Caco-2 (cell line): ENCODE measurements around the gene CCNA1. TPM values are rescaled to one million over a fixed set of nuclear protein-coding genes. Genes with fewer than 3 reads are reported as not detected.

ENCODE experiments used
- BruUV-seq: library from RNA; stranded (reverse); fragments of 400-500 nt; replicated peaks from 2 replicates; lab custom pipeline; 2021; lab: Mats Ljungman, UMichigan
- CTCF ChIA-PET: fragments of 300-600 bp; sonication (Branson Sonifier 250); formaldehyde crosslinking; loops from one replicate; lab custom pipeline; 2022; ENCODE audit warnings: antibody characterized with exemption; lab: Charles Lee
- POLR2A ChIA-PET: fragments of 300-600 bp; sonication (Branson Sonifier 250); formaldehyde crosslinking; loops from one replicate; lab custom pipeline; 2022; ENCODE audit warnings: antibody characterized with exemption; lab: Charles Lee
- DNase-seq, 2 experiments: peaks; one replicate each; pipeline versions ENCODE4 v3.0.0 to v3.0.0-alpha.2; 2020 to 2022
- H3K27me3 ChIP-seq: replicated peaks from 2 replicates; pipeline ENCODE4 v1.6.0; 2011; ENCODE audit warnings: low read length; ENCODE audit not compliant: control insufficient read depth, insufficient read depth
- H3K36me3 ChIP-seq: 2 replicates; pipeline ENCODE4 v1.5.1; 2011; ENCODE audit warnings: low read length; ENCODE audit not compliant: control insufficient read depth, insufficient read depth
- H3K4me1 ChIP-seq: fragments of 250-450 bp; sonication (Bioruptor Pico); 2 replicates; pipeline ENCODE4 v1.5.1; 2020; ENCODE audit warnings: mild to moderate bottlenecking
- H3K4me3 ChIP-seq: 2 replicates; pipeline ENCODE4 v1.5.1; 2011; ENCODE audit warnings: low read depth, mild to moderate bottlenecking, control low read depth, low read length
- H3K9me3 ChIP-seq: fragments of 250-450 bp; sonication (Bioruptor Pico); 2 replicates; pipeline ENCODE4 v1.5.1; 2020; ENCODE audit warnings: mild to moderate bottlenecking, moderate library complexity
- H3K27ac Mint-ChIP-seq: one replicate; pipeline ENCODE4 v1.8.0; 2022; ENCODE audit warnings: mixed read lengths; ENCODE audit not compliant: unreplicated experiment
- H3K27me3 Mint-ChIP-seq: one replicate; pipeline ENCODE4 v1.8.0; 2022; ENCODE audit warnings: mixed read lengths; ENCODE audit not compliant: insufficient read depth, unreplicated experiment
- H3K36me3 Mint-ChIP-seq: one replicate; pipeline ENCODE4 v1.8.0; 2022; ENCODE audit warnings: mild to moderate bottlenecking, mixed read lengths; ENCODE audit not compliant: insufficient read depth, unreplicated experiment
- H3K4me1 Mint-ChIP-seq: one replicate; pipeline ENCODE4 v1.8.0; 2022; ENCODE audit warnings: low read depth, mixed read lengths; ENCODE audit not compliant: unreplicated experiment
- H3K4me3 Mint-ChIP-seq: one replicate; pipeline ENCODE4 v1.8.0; 2022; ENCODE audit warnings: mild to moderate bottlenecking, moderate library complexity, mixed read lengths; ENCODE audit not compliant: unreplicated experiment
- H3K9me3 Mint-ChIP-seq: one replicate; pipeline ENCODE4 v1.8.0; 2022; ENCODE audit warnings: mixed read lengths; ENCODE audit not compliant: unreplicated experiment
- intact Hi-C: fragments of 100-400 bp; cut with micrococcal nuclease; formaldehyde crosslinking; loops from one replicate; pipeline ENCODE4 v1.10.0; 2022; ENCODE audit not compliant: unreplicated experiment
- total RNA-seq: library from RNA; stranded (reverse); gene quantifications from 2 replicates; pipeline ENCODE4 v1.2.3, GENCODE V29; 2022
- TF ChIP-seq, protein P1 (sequence below), 2 experiments: fragments of 200-600 bp in 1 of 2; IDR thresholded peaks; 1 replicate in 1 of 2; 2 replicates in 1 of 2; pipeline versions ENCODE4 v1.5.1 to v1.8.0; 2011 to 2022; ENCODE audit warnings: antibody characterized with exemption in 1 of 2, control low read depth in 1 of 2, inconsistent platforms in 1 of 2, low read depth in 1 of 2, low read length in 1 of 2, mild to moderate bottlenecking in 1 of 2, moderate library complexity in 1 of 2; ENCODE audit not compliant: insufficient read depth in 1 of 2, severe bottlenecking in 1 of 2, unreplicated experiment in 1 of 2

CCNA1 gene
- total RNA-seq, 1 experiment from 2014 or later = not detected

DNA sequence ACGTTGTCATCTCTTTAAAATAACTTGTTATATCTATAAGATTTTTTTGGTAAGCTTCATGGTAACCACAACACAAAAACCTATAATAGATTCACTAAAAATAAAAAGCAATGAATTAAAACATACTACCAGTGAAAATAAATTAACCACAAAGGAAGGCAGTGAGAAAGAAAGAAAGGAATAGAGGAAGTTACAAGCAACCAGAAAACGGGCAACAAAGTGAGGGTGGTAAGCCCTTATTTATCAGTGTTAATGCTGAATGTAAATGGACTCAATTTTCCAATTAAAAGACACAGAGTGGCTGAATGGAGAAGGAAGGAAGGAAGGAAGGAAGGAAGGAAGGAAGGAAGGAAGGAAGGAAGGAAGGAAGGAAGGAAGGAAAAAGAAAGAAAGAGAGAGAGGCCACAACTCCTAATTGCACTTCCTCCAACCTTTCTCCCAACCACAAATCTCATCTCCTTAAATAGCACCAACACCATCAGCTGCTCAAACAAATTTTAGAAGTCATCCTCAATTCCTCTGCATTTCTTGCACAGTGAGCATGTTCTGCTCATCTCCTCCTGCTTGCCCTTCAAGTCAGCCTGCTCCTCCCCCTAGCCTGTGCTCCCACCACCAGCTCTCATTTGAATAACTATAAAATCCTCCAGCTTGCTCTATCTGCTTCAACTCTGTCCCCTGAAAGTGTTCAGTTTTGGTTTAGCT lies 48.6 kb downstream of the CCNA1 start:
- H3K9me3 ChIP-seq = no peaks in the 10 kb centered on the region
- no TSS peak for BruUV-seq
- Mint-ChIP-seq H3K27ac (no peak overlapping the region), H3K4me1 (no peaks in the 10 kb centered on the region), H3K4me3 (no peak overlapping the region), H3K36me3 (no peaks in the 10 kb centered on the region), H3K9me3 (peaks cover 11% of the 10 kb centered on the region), H3K27me3 (peaks cover 9% of the 10 kb centered on the region)
- no peaks in the 10 kb centered on the region for H3K4me1 ChIP-seq
- H3K36me3 ChIP-seq = no peaks in the 10 kb centered on the region
- H3K4me3 ChIP-seq = no peak overlapping the region
- H3K27me3 ChIP-seq = no peaks in the 10 kb centered on the region
- intact Hi-C loops = no loop called here
- ChIA-PET CTCF (no interaction called here), POLR2A (no interaction called here)
- DNase-seq = no peak
- TF ChIP-seq, protein P1, sequence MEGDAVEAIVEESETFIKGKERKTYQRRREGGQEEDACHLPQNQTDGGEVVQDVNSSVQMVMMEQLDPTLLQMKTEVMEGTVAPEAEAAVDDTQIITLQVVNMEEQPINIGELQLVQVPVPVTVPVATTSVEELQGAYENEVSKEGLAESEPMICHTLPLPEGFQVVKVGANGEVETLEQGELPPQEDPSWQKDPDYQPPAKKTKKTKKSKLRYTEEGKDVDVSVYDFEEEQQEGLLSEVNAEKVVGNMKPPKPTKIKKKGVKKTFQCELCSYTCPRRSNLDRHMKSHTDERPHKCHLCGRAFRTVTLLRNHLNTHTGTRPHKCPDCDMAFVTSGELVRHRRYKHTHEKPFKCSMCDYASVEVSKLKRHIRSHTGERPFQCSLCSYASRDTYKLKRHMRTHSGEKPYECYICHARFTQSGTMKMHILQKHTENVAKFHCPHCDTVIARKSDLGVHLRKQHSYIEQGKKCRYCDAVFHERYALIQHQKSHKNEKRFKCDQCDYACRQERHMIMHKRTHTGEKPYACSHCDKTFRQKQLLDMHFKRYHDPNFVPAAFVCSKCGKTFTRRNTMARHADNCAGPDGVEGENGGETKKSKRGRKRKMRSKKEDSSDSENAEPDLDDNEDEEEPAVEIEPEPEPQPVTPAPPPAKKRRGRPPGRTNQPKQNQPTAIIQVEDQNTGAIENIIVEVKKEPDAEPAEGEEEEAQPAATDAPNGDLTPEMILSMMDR (IDR thresholded peaks at IDR 0.05; ENCODE audit: insufficient read depth in 1 of 2, low read depth in 1 of 2, low read length in 1 of 2, severe bottlenecking in 1 of 2, unreplicated experiment in 1 of 2) = no peak

DNA sequence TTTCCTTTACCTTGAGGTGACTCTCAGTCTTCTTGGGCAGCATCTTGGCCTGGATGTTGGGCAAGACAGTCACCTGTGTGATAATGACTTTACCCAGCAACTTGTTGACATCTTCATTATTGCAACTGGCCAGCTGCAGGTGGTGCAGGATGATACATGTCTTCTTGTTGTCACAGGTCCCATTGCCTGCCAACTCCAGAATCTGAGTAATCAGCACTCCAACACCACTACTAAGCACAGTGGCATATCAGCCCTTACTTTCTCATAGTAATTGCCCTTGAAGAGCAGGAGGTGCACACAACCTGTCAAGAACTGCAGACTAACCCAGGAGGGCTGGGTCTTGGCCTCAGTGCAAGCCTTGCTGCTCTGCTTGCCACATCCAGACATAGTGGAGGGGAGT lies 57.8 kb downstream of the CCNA1 start:
- no peaks in the 10 kb centered on the region for H3K9me3 Mint-ChIP-seq
- intact Hi-C loops = no loop called here
- ChIA-PET POLR2A (no interaction called here), CTCF (no interaction called here)
- no peaks in the 10 kb centered on the region for H3K4me1 Mint-ChIP-seq
- H3K36me3 Mint-ChIP-seq = no peaks in the 10 kb centered on the region
- Histone ChIP-seq H3K9me3 (no peaks in the 10 kb centered on the region), H3K27me3 (no peaks in the 10 kb centered on the region), H3K36me3 (no peaks in the 10 kb centered on the region), H3K4me3 (no peak overlapping the region), H3K4me1 (no peaks in the 10 kb centered on the region)
- no peaks in the 10 kb centered on the region for H3K27me3 Mint-ChIP-seq
- no peak overlapping the region for H3K4me3 Mint-ChIP-seq
- DNase-seq = no peak
- TF ChIP-seq, protein P1 (IDR thresholded peaks at IDR 0.05; ENCODE audit: insufficient read depth in 1 of 2, low read depth in 1 of 2, low read length in 1 of 2, severe bottlenecking in 1 of 2, unreplicated experiment in 1 of 2) = no peak
- no peak overlapping the region for H3K27ac Mint-ChIP-seq
- no TSS peak for BruUV-seq

Other genes starting within 250 kb of the CCNA1 start
- not detected in 2 replicates for gene SOHLH2, start 217.9 kb upstream of the CCNA1 start, total RNA-seq
- gene CCDC169, start 134.7 kb upstream of the CCNA1 start, total RNA-seq = not detected in 2 replicates
- not detected in 2 replicates for gene SPART, start 86.1 kb upstream of the CCNA1 start, total RNA-seq
- not detected in 2 replicates for gene SERTM1, start 241.5 kb downstream of the CCNA1 start, total RNA-seq